CD4-positive, alpha-beta T cell treated with Interferon gamma for 1 hour (primary cell): ENCODE measurements around the gene RINL.
A peak's percentile ranks its signal among the peaks of the same experiment; 100 is the strongest.
"Not testable (repeated sequence)": the region's sequence is repeated elsewhere in the genome, so short reads cannot be mapped to it uniquely, and the experiment has no call there.

ENCODE experiments used
- DNase-seq: peaks from one replicate; pipeline ENCODE4 v3.0.0-alpha.2; 2020

The RINL gene

DNA sequence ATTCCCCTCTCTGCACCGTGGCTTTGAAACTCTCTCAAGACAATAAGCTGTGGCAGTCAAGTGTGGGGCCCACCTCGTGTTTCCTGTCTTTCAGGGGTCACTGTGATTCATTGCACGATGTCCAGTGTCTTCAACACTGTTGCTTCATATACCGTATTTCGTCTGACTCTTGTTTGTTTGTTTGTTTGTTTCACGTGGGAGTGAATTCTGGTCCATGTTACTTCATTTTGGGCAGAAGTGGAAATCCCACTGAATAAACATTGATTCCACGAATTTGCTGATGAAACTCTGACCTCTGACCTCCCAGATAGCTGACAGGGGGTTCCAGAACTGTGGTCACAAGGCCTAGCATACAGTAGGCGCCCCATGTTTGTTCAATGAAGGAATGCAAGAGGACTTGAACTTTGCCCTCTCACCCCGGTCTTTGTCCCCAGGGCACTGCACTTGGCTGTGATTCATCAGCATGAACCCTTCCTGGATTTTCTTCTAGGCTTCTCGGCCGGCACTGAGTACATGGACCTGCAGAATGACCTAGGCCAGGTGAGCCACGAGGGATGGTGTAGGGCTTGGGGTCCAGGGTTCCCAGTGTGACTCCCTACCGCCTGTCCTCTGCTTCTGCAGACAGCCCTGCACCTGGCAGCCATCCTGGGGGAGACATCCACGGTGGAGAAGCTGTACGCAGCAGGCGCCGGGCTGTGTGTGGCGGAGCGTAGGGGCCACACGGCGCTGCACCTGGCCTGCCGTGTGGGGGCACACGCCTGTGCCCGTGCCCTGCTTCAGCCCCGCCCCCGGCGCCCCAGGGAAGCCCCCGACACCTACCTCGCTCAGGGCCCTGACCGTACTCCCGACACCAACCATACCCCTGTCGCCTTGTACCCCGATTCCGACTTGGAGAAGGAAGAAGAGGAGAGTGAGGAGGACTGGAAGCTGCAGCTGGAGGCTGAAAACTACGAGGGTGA is 26.8 kb upstream of the RINL start:
- DNase-seq, result no peak

GRCh38 chr19:38901683-38902082 is 23.6 kb upstream of the RINL start:
- DNase-seq, result no peak

GRCh38 chr19:38900743-38901190 is 22.7 kb upstream of the RINL start:
- no peak for DNase-seq

DNA sequence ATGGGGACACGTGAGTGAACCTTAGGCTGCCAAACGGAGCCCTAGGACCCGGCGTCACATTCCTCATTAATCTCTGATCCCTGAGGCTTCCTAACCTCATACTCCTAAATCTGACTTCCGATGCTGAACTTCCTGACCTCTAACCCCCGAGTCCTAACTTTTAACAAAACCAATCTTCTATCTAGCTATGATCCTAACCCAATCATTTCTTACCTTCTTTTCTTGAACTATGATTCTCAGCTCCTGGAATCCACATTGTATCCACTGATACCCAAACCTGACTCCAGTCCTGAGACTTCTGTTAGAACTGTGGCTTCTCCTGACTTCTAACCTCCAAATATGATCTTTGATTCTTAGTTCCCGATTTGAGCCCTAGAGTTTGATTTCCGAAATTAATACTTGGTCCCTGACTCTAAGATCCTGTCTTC is 22.1 kb upstream of the RINL start:
- no peak for DNase-seq

DNA sequence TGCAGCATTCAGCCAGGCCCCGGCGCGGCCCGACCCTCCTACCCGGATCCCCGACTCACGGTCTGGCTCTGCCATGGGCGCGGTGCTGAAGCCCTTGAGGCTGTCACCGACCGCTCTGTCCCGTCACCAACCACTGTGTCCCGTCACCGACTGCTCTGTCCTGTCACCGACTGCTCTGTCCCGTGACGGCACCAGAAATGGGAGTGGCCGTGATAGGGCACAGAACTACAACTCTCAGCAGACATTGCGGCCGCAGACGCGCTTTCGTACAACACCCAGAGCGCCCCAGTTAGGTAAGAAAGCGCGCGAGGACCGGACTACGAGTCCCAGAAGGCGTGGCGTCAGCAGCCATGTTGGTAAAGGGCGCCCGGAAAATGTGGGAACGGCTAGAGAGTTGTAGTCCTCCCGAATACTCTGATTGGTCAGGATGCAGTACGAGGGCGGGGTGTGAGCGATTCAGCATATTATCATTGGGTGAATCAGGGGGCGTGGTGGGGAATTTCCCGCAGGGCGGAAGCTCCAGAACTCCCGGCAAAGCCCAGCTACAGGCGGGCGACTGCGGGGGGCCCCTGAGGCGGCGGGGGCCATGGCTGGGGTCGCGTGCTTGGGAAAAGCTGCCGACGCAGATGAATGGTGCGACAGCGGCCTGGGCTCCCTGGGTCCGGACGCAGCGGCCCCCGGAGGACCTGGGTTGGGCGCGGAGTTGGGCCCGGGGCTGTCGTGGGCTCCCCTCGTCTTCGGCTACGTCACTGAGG is 21.5 kb upstream of the RINL start, which contains the start of the genes NFKBIB and SIRT2:
TSS of gene NFKBIB (plus strand) at position 523 of the 755 bp plus-strand sequence. CDS start at position 587, 64 bp downstream.
TSS of gene SIRT2 (minus strand) at position 172 of the 755 bp plus-strand sequence. CDS start at position 75, 97 bp downstream.
- DNase-seq, result peak; percentile 100

DNA sequence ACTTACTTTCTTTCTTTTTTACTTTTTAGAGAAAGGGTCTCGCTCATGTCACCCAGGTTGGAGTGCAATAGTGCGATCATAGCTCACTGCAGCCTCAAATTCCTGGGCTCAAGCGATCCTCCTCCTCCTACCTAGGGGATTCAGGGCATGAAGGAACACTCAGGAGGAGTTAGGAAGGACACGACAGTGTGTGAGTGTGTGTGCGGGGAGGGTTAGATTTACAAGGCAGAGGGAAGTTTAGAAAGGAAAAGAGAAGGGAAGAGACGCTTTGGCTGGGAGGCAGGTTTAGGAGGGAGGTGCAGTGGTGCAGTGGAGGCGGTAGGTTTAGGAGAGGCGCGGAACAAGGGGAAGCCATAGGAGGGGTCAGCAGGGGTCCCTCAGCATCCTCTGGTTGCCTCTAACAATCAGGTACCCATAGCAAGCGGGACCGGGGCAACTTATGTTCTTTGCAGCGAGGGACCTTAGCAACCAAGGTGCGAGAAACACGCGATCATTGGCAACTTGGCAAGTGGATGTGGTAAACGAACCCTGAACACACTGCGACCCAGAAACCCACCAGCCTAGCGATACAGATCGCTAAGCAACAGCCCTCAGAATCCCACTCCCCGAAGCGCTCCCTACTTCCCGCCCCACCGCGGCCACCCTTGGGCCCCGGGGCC is 20.8 kb upstream of the RINL start:
- DNase-seq, result no peak

GRCh38 chr19:38894968-38895367 is 16.9 kb upstream of the RINL start:
- DNase-seq, result no peak

- DNase-seq, result no peak
Observed at GRCh38 chr19:38893341-38893771, 15.3 kb upstream of the RINL start.

GRCh38 chr19:38892841-38893240 is 14.8 kb upstream of the RINL start:
- DNase-seq, result no peak

- no peak for DNase-seq
Observed at GRCh38 chr19:38891771-38892170, 13.7 kb upstream of the RINL start.

- DNase-seq, result no peak
Observed at GRCh38 chr19:38890686-38891085, 12.6 kb upstream of the RINL start.

GRCh38 chr19:38889803-38890202 is 11.7 kb upstream of the RINL start:
- DNase-seq, result no peak

GRCh38 chr19:38888876-38889275 is 10.8 kb upstream of the RINL start:
- DNase-seq, result no peak

GRCh38 chr19:38884691-38885090 is 6.6 kb upstream of the RINL start:
- not testable (repeated sequence) for DNase-seq

DNA sequence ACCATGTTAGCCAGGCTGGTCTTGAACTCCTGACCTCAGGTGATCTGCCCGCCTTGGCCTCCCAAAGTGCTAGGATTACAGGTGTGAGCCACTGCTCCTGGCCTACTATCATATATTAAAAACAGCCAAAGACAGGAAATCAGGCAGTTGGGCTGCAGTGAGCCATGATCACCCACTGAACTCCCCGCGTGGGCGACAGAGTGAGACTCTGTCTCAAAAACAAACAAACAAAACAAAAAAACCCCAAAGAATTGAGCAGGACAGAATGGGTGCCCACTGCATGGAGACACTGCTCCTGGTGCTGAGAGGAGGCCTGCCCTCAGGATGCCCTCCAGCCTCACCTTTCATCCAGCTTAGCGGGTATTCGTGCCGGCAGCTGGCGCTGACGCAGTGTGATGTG is 5.2 kb upstream of the RINL start:
- no peak for DNase-seq

GRCh38 chr19:38880882-38881609 is 3.0 kb upstream of the RINL start:
- DNase-seq, result no peak

GRCh38 chr19:38880076-38880881 is 2.2 kb upstream of the RINL start:
- no peak for DNase-seq

GRCh38 chr19:38879400-38879751 is 1.3 kb upstream of the RINL start:
- DNase-seq, result no peak

- DNase-seq, result no peak
Observed at GRCh38 chr19:38878575-38879399, 712 bp upstream of the RINL start.

DNA sequence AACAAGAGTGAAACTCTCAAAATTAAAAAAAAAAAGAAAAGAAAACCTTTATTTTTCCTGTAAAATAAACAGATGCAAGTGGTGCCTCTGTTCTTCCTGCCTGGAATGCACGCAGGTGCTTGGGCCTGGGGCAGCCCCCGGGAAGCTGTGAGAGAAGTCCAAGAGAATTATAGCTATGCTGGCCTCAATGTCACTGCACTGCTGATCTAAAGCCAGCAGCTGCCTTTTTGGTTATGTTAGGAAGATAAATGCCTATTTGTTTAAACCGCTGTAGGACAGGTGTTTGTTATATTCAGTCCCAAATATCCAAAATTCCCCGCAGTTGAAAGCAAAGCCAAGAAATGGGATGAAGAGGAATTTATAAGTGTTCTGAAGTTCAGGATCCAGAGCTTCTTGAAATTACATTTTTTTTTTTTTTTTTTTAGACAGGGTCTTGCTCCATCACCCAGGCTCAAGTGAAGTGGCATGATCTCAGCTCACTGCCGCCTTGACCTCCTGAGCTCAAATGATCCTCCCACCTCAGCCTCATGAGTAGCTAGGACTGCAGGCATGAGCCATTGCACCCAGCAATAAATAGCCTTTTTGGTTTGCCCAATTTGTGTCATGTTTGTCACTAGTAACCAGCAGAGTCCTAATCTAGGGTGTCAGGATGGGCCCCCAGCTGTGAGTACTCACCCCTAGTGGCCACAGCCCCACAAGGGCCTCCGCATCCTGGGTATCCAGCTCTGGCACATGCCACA is 2.2 kb downstream of the RINL start:
- no peak for DNase-seq
